Tibial nerve (tissue), 4 donors: ENCODE data around the gene SCP2. TPM values are rescaled to one million over a fixed set of nuclear protein-coding genes. Genes with fewer than 3 reads are reported as not detected.

Experiments
- DNase-seq, 2 donors: peaks; one replicate each; pipeline ENCODE4 v3.0.0-alpha.2; 2019; ENCODE audit warnings: low spot score in 2 of 2
- H3K27ac ChIP-seq, 4 donors: fragments of 200-600 bp; sonication (generic) in 3 of 4; one replicate each; pipeline ENCODE4 v1.5.1; 2017 to 2019; ENCODE audit warnings: mild to moderate bottlenecking in 1 of 4
- H3K27me3 ChIP-seq, 2 donors: fragments of 200-600 bp; sonication (generic) in 1 of 2; one replicate each; pipeline versions ENCODE4 v1.5.1 to v1.6.0; 2017 to 2019
- H3K36me3 ChIP-seq, 3 donors: fragments of 200-600 bp; sonication (generic); one replicate each; pipeline ENCODE4 v1.5.1; 2018 to 2019
- H3K4me1 ChIP-seq, 4 donors: fragments of 200-600 bp; sonication (generic) in 3 of 4; one replicate each; pipeline ENCODE4 v1.5.1; 2017 to 2019
- H3K4me3 ChIP-seq, 4 donors: fragments of 200-600 bp; sonication (generic) in 3 of 4; one replicate each; pipeline ENCODE4 v1.5.1; 2017 to 2019; ENCODE audit warnings: mild to moderate bottlenecking in 1 of 4, moderate library complexity in 1 of 4
- H3K9me3 ChIP-seq, 4 donors: fragments of 200-600 bp; sonication (generic) in 3 of 4; one replicate each; pipeline ENCODE4 v1.5.1; 2017 to 2019
- CTCF ChIP-seq, 5 experiments: fragments of 200-600 bp in 3 of 5; fragments of 450-650 bp in 2 of 5; sonication (generic) in 3 of 5; IDR thresholded peaks; one replicate each; pipeline ENCODE4 v1.5.1; 2016 to 2019; ENCODE audit warnings: antibody characterized with exemption in 5 of 5, mild to moderate bottlenecking in 3 of 5, moderate library complexity in 2 of 5
- EP300 ChIP-seq, 2 donors: sonication (generic); formaldehyde crosslinking; IDR thresholded peaks; one replicate each; pipeline ENCODE4 v1.6.1; 2017; ENCODE audit warnings: antibody characterized with exemption in 2 of 2, mild to moderate bottlenecking in 1 of 2
- POLR2A ChIP-seq, 2 donors: fragments of 450-650 bp; IDR thresholded peaks; one replicate each; pipeline ENCODE4 v1.6.1; 2017; ENCODE audit warnings: antibody characterized with exemption in 2 of 2, mild to moderate bottlenecking in 2 of 2, moderate library complexity in 2 of 2
- WGBS, 2 donors: methylation state at CpG; one replicate each; pipeline ENCODE4 v1.1.5; 2018; 5-methylcytosine and 5-hydroxymethylcytosine counted together
- total RNA-seq, 4 donors: library from RNA; depleted of rRNA; stranded (reverse); fragments of >200 nt; gene quantifications; one replicate each; pipeline ENCODE4 v1.1.0, GENCODE V29; 2016

SCP2 gene
- total RNA-seq, 4 donors from 2014 or later: 63.3 to 131 (median 104) TPM

DNA sequence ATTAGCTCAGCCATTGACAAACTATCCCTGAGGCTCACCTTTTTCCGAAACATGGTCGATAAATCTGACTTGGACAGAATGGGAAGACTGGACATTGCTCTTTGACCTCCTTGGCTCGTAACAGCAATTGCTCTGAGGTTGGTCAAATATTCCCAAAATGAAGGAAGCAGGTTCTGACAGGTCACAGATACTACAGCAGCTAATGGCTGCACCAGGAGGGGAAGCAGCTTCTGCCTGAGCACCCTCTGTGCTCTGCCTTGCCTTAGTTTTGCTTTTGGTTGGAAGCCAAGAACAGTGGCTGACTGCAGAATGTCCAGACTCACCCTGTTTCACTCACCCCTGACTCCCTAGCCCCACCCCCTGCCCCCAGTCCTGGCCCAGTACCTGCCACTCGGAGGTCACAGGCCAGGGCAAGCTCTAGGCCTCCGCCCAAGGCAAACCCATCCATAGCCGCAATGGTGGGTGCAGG, 20.9 kb upstream of the SCP2 start:
- no peaks in the 10 kb centered on the region for H3K9me3 ChIP-seq
- TF ChIP-seq CTCF (IDR thresholded peaks at IDR 0.05) (no peak), POLR2A (IDR thresholded peaks at IDR 0.05) (no peak)
- no peaks in the 10 kb centered on the region for H3K27me3 ChIP-seq
- H3K4me1 ChIP-seq: peaks cover 0 to 13% (median 0%) of the 10 kb centered on the region in 4 donors
- H3K36me3 ChIP-seq: peaks cover 0 to 49% (median 0%) of the 10 kb centered on the region in 3 donors
- H3K27ac ChIP-seq: no peak overlapping the region
- H3K4me3 ChIP-seq: no peak overlapping the region
- WGBS, 2 donors: 86 to 92% methylated on average over 6 of the region's 6 CpGs
- no peak for DNase-seq

- Histone ChIP-seq H3K36me3 (peaks cover 0 to 57% (median 0%) of the 10 kb centered on the region in 3 donors), H3K4me3 (no peak overlapping the region), H3K27me3 (no peaks in the 10 kb centered on the region), H3K27ac (no peak overlapping the region), H3K4me1 (peaks cover 0 to 13% (median 0%) of the 10 kb centered on the region in 4 donors), H3K9me3 (no peaks in the 10 kb centered on the region)
- WGBS, 2 donors: 91 to 93% methylated on average over 9 of the region's 9 CpGs
- no peak for DNase-seq
- no peak for TF ChIP-seq POLR2A (IDR thresholded peaks at IDR 0.05)
- TF ChIP-seq CTCF (IDR thresholded peaks at IDR 0.05): no peak
- no peak for TF ChIP-seq EP300 (IDR thresholded peaks at IDR 0.05)
Observed at GRCh38 chr1:52907068-52907811, 19.8 kb upstream of the SCP2 start.

- no peak overlapping the region for H3K4me3 ChIP-seq
Observed at GRCh38 chr1:52907812-52908153, 19.3 kb upstream of the SCP2 start.

GRCh38 chr1:52911541-52911940, 15.5 kb upstream of the SCP2 start:
- Histone ChIP-seq H3K9me3 (no peaks in the 10 kb centered on the region), H3K4me1 (peaks cover 0 to 20% (median 0%) of the 10 kb centered on the region in 4 donors), H3K27me3 (no peaks in the 10 kb centered on the region), H3K36me3 (peaks cover 0 to 43% (median 0%) of the 10 kb centered on the region in 3 donors), H3K27ac (no peak overlapping the region), H3K4me3 (no peak overlapping the region)
- 90 to 92% methylated on average over 5 to 10 of the region's 10 CpGs for WGBS, 2 donors
- TF ChIP-seq CTCF (IDR thresholded peaks at IDR 0.05) (no peak), POLR2A (IDR thresholded peaks at IDR 0.05) (no peak), EP300 (IDR thresholded peaks at IDR 0.05) (no peak)
- no peak for DNase-seq

More at GRCh38 chr1:52907812-52908153, 19.3 kb upstream of the SCP2 start:
- TF ChIP-seq EP300 (IDR thresholded peaks at IDR 0.05) (no peak), CTCF (IDR thresholded peaks at IDR 0.05) (no peak), POLR2A (IDR thresholded peaks at IDR 0.05) (no peak)
- peaks cover 0 to 13% (median 0%) of the 10 kb centered on the region in 4 donors for H3K4me1 ChIP-seq
- no peak for DNase-seq
- H3K27ac ChIP-seq: no peak overlapping the region
- no peaks in the 10 kb centered on the region for H3K9me3 ChIP-seq
- 92 to 95% methylated on average over 10 of the region's 10 CpGs for WGBS, 2 donors
- peaks cover 0 to 57% (median 0%) of the 10 kb centered on the region in 3 donors for H3K36me3 ChIP-seq
- no peaks in the 10 kb centered on the region for H3K27me3 ChIP-seq

- H3K27me3 ChIP-seq: no peaks in the 10 kb centered on the region
- no peak for DNase-seq
- peaks cover 0 to 33% (median 0%) of the 10 kb centered on the region in 3 donors for H3K36me3 ChIP-seq
- whole genome bisulfite sequencing, 2 donors: 77 to 79% methylated on average over 3 of the region's 3 CpGs
- peaks cover 0 to 21% (median 0%) of the 10 kb centered on the region in 4 donors for H3K4me1 ChIP-seq
- TF ChIP-seq CTCF (IDR thresholded peaks at IDR 0.05): no peak
- TF ChIP-seq POLR2A (IDR thresholded peaks at IDR 0.05): no peak
- TF ChIP-seq EP300 (IDR thresholded peaks at IDR 0.05): no peak
- no peak overlapping the region for H3K27ac ChIP-seq
- H3K9me3 ChIP-seq: no peaks in the 10 kb centered on the region
- no peak overlapping the region for H3K4me3 ChIP-seq
Observed at GRCh38 chr1:52913014-52913413, 14.1 kb upstream of the SCP2 start.
